HepG2 (cell line): ENCODE results near the gene TUBB4B. TPM values are rescaled to one million over a fixed set of nuclear protein-coding genes. Genes with fewer than 3 reads are reported as not detected.
A peak's percentile ranks its signal among the peaks of the same experiment; 100 is the strongest.

Source experiments
- ATF1 ChIP-seq: IDR thresholded peaks from 2 replicates; pipeline ENCODE4 v1.6.1; 2016; ENCODE audit warnings: mild to moderate bottlenecking, control low read depth
- CAMTA2 ChIP-seq: sonication (generic); formaldehyde crosslinking; IDR thresholded peaks from 2 replicates; pipeline ENCODE4 v1.4.0; 2020; ENCODE audit warnings: mild to moderate bottlenecking, missing genetic modification reagents, borderline replicate concordance
- DNMT3B ChIP-seq: conservative IDR thresholded peaks from 2 replicates; pipeline ENCODE4 v1.6.1; 2016; ENCODE audit warnings: missing biosample characterization, control low read depth
- ELK4 ChIP-seq: sonication (generic); formaldehyde crosslinking; IDR thresholded peaks from 2 replicates; pipeline ENCODE4 v1.9.0; 2021; ENCODE audit warnings: missing genetic modification reagents, borderline replicate concordance
- HNF4A ChIP-seq: sonication (generic); formaldehyde crosslinking; IDR thresholded peaks from 2 replicates; pipeline ENCODE4 v1.4.0; 2020; ENCODE audit warnings: missing genetic modification reagents
- JDP2 ChIP-seq: sonication (generic); formaldehyde crosslinking; IDR thresholded peaks from 2 replicates; pipeline ENCODE4 v1.8.1; 2022; ENCODE audit warnings: missing genetic modification reagents, borderline replicate concordance
- KDM4B ChIP-seq: sonication (generic); formaldehyde crosslinking; IDR thresholded peaks from 2 replicates; pipeline ENCODE4 v1.4.0; 2020; ENCODE audit warnings: missing genetic modification reagents
- NFE2 ChIP-seq: sonication (generic); formaldehyde crosslinking; IDR thresholded peaks from 2 replicates; pipeline ENCODE4 v1.4.0; 2020; ENCODE audit warnings: missing genetic modification reagents
- PAX8 ChIP-seq: sonication (generic); formaldehyde crosslinking; IDR thresholded peaks from 2 replicates; pipeline ENCODE4 v1.8.0; 2022; ENCODE audit warnings: mild to moderate bottlenecking, missing genetic modification reagents, borderline replicate concordance
- REST ChIP-seq, 2 experiments: IDR thresholded peaks; 2 replicates each; pipeline ENCODE4 v1.6.1; 2011 to 2012; ENCODE audit warnings: low read length in 2 of 2, borderline replicate concordance in 1 of 2, low read depth in 1 of 2, mild to moderate bottlenecking in 1 of 2, moderate library complexity in 1 of 2
- SMC3 ChIP-seq: IDR thresholded peaks from 2 replicates; pipeline ENCODE4 v1.6.1; 2011; ENCODE audit warnings: low read length, improper control_type of control experiment
- ZKSCAN5 ChIP-seq: sonication (generic); formaldehyde crosslinking; IDR thresholded peaks from 2 replicates; pipeline ENCODE4 v1.5.1; 2020; ENCODE audit warnings: mild to moderate bottlenecking, missing genetic modification reagents
- ZKSCAN8 ChIP-seq: IDR thresholded peaks from 2 replicates; pipeline ENCODE4 v1.6.1; 2016; ENCODE audit warnings: borderline replicate concordance, missing genetic modification reagents, missing compliant biosample characterization
- ZNF160 ChIP-seq: sonication (generic); formaldehyde crosslinking; IDR thresholded peaks from 2 replicates; pipeline ENCODE4 v1.8.0; 2022; ENCODE audit warnings: mild to moderate bottlenecking, inconsistent platforms, missing genetic modification reagents
- ZNF232 ChIP-seq: sonication (generic); formaldehyde crosslinking; IDR thresholded peaks from 2 replicates; pipeline ENCODE4 v1.4.0; 2020; ENCODE audit warnings: missing genetic modification reagents, borderline replicate concordance
- polyA plus RNA-seq, 8 experiments: library from polyadenylated mRNA; depleted of rRNA in 3 of 8; stranded (reverse) in 7 of 8; unstranded in 1 of 8; fragments of >200 nt; fragmentation: Illumina TruSeq in 4 of 8; extraction: Trizol in 4 of 8; gene quantifications; 2 replicates each; pipeline versions ENCODE4 v1.2.1 to v1.2.3, GENCODE V29; 2011 to 2016; ENCODE audit warnings: low read depth in 4 of 8, missing spikeins in 1 of 8, mixed read lengths in 1 of 8; ENCODE audit not compliant: insufficient read depth in 1 of 8
- total RNA-seq, 5 experiments: library from RNA; depleted of rRNA; stranded (reverse); fragments of >200 nt; fragmentation: Illumina TruSeq; extraction: Trizol; gene quantifications; 2 replicates each; pipeline ENCODE4 v1.2.3, GENCODE V29; 2016; ENCODE audit warnings: low read depth in 1 of 5
- TF ChIP-seq, protein P1 (sequence below): sonication (generic); formaldehyde crosslinking; IDR thresholded peaks from 2 replicates; pipeline ENCODE4 v1.4.0; 2020; ENCODE audit warnings: missing genetic modification reagents, borderline replicate concordance
- TF ChIP-seq, protein P2 (sequence below): conservative IDR thresholded peaks from 2 replicates; pipeline ENCODE4 v1.6.1; 2018; ENCODE audit warnings: missing genetic modification reagents
- TF ChIP-seq, protein P3 (sequence below): IDR thresholded peaks from 2 replicates; pipeline ENCODE4 v1.6.1; 2012; ENCODE audit warnings: inconsistent platforms

Gene TUBB4B
- total and polyA plus RNA-seq, 2 of the 13 experiments (the other 11 are each of a cell fraction or from before 2014, with no cell fraction given): 182 to 412 TPM

GRCh38 chr9:137235424-137236237, 5.5 kb upstream of the TUBB4B start (continued):
- TF ChIP-seq, protein P1, sequence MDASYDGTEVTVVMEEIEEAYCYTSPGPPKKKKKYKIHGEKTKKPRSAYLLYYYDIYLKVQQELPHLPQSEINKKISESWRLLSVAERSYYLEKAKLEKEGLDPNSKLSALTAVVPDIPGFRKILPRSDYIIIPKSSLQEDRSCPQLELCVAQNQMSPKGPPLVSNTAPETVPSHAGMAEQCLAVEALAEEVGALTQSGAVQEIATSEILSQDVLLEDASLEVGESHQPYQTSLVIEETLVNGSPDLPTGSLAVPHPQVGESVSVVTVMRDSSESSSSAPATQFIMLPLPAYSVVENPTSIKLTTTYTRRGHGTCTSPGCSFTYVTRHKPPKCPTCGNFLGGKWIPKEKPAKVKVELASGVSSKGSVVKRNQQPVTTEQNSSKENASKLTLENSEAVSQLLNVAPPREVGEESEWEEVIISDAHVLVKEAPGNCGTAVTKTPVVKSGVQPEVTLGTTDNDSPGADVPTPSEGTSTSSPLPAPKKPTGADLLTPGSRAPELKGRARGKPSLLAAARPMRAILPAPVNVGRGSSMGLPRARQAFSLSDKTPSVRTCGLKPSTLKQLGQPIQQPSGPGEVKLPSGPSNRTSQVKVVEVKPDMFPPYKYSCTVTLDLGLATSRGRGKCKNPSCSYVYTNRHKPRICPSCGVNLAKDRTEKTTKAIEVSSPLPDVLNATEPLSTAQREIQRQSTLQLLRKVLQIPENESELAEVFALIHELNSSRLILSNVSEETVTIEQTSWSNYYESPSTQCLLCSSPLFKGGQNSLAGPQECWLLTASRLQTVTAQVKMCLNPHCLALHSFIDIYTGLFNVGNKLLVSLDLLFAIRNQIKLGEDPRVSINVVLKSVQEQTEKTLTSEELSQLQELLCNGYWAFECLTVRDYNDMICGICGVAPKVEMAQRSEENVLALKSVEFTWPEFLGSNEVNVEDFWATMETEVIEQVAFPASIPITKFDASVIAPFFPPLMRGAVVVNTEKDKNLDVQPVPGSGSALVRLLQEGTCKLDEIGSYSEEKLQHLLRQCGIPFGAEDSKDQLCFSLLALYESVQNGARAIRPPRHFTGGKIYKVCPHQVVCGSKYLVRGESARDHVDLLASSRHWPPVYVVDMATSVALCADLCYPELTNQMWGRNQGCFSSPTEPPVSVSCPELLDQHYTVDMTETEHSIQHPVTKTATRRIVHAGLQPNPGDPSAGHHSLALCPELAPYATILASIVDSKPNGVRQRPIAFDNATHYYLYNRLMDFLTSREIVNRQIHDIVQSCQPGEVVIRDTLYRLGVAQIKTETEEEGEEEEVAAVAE (CRISPR knock-in tag): peak; percentile 68; the same call in 1 of the 2 replicates
- TF ChIP-seq, protein P2, sequence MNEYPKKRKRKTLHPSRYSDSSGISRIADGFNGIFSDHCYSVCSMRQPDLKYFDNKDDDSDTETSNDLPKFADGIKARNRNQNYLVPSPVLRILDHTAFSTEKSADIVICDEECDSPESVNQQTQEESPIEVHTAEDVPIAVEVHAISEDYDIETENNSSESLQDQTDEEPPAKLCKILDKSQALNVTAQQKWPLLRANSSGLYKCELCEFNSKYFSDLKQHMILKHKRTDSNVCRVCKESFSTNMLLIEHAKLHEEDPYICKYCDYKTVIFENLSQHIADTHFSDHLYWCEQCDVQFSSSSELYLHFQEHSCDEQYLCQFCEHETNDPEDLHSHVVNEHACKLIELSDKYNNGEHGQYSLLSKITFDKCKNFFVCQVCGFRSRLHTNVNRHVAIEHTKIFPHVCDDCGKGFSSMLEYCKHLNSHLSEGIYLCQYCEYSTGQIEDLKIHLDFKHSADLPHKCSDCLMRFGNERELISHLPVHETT: no peak
- no peak for TF ChIP-seq ZKSCAN5 (CRISPR knock-in tag)
- TF ChIP-seq ZNF160 (CRISPR knock-in tag): no peak
- no peak for TF ChIP-seq NFE2
- no peak for TF ChIP-seq ATF1 (CRISPR knock-in tag)
- TF ChIP-seq HNF4A (CRISPR knock-in tag): peak; percentile 38; the same call in 1 of the 2 replicates
- TF ChIP-seq ZNF232 (CRISPR knock-in tag): no peak
- TF ChIP-seq CAMTA2: no peak
- TF ChIP-seq REST (IDR thresholded peaks at IDR 0.05; ENCODE audit: borderline replicate concordance in 1 of 2, low read depth in 1 of 2, low read length in 2 of 2): no peak
- TF ChIP-seq ELK4 (CRISPR knock-in tag): no peak
- TF ChIP-seq ZKSCAN8: no peak
- TF ChIP-seq KDM4B (CRISPR knock-in tag): no peak
- no peak; the same call in 1 of the 2 replicates for TF ChIP-seq JDP2 (CRISPR knock-in tag)
- TF ChIP-seq, protein P3, sequence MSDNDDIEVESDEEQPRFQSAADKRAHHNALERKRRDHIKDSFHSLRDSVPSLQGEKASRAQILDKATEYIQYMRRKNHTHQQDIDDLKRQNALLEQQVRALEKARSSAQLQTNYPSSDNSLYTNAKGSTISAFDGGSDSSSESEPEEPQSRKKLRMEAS: no peak
- no peak for TF ChIP-seq PAX8
- no peak for TF ChIP-seq SMC3
- no peak for TF ChIP-seq DNMT3B (CRISPR knock-in tag)
